Vagina (tissue), 2 donors: Measurements from ENCODE around the gene KRTAP5-10. TPM values are rescaled to one million over a fixed set of nuclear protein-coding genes. Genes with fewer than 3 reads are reported as not detected.
"Not testable (repeated sequence)": the region's sequence is repeated elsewhere in the genome, so short reads cannot be mapped to it uniquely, and the experiment has no call there.

Source experiments
- DNase-seq, 2 donors: peaks; one replicate each; pipeline ENCODE4 v3.0.0-alpha.2; 2017; ENCODE audit errors: extremely low spot score in 2 of 2
- H3K27ac ChIP-seq: fragments of 200-600 bp; sonication (generic); one replicate; pipeline ENCODE4 v1.5.1; 2019
- H3K27me3 ChIP-seq: fragments of 200-600 bp; sonication (generic); one replicate; pipeline ENCODE4 v1.5.1; 2019
- H3K36me3 ChIP-seq, 2 donors: fragments of 200-600 bp; sonication (generic); one replicate each; pipeline ENCODE4 v1.5.1; 2017 to 2019
- H3K4me1 ChIP-seq: fragments of 200-600 bp; sonication (generic); one replicate; pipeline ENCODE4 v1.5.1; 2019
- H3K4me3 ChIP-seq, 2 donors: fragments of 200-600 bp; sonication (generic); 1 replicate in 1 of 2; 2 replicates in 1 of 2; pipeline ENCODE4 v1.5.1; 2016 to 2019
- H3K9me3 ChIP-seq: fragments of 200-600 bp; sonication (generic); one replicate; pipeline ENCODE4 v1.5.1; 2019
- CTCF ChIP-seq, 3 experiments: fragments of 450-650 bp in 2 of 3; fragments of 200-600 bp in 1 of 3; sonication (generic) in 1 of 3; IDR thresholded peaks; one replicate each; pipeline ENCODE4 v1.5.1; 2017 to 2019; ENCODE audit warnings: antibody characterized with exemption in 3 of 3, mild to moderate bottlenecking in 2 of 3, moderate library complexity in 2 of 3
- POLR2A ChIP-seq, 2 donors: fragments of 450-650 bp; IDR thresholded peaks; one replicate each; pipeline ENCODE4 v1.6.1; 2017; ENCODE audit warnings: antibody characterized with exemption in 2 of 2, mild to moderate bottlenecking in 2 of 2, moderate library complexity in 2 of 2
- POLR2AphosphoS5 ChIP-seq, 2 donors: sonication (generic); formaldehyde crosslinking; IDR thresholded peaks; one replicate each; pipeline ENCODE4 v1.9.0; 2017; ENCODE audit warnings: antibody characterized with exemption in 2 of 2, mild to moderate bottlenecking in 2 of 2, low read depth in 1 of 2; ENCODE audit not compliant: insufficient read depth in 1 of 2
- intact Hi-C: fragments of 100-400 bp; cut with DNase I; formaldehyde crosslinking; loops from one replicate; pipeline ENCODE4 v1.15.1; 2023
- total RNA-seq: library from RNA; depleted of rRNA; stranded (reverse); fragments of >200 nt; gene quantifications from one replicate; pipeline ENCODE4 v1.2.3, GENCODE V29; 2016

KRTAP5-10 gene
- total RNA-seq, 1 donor from 2014 or later: not detected

DNA sequence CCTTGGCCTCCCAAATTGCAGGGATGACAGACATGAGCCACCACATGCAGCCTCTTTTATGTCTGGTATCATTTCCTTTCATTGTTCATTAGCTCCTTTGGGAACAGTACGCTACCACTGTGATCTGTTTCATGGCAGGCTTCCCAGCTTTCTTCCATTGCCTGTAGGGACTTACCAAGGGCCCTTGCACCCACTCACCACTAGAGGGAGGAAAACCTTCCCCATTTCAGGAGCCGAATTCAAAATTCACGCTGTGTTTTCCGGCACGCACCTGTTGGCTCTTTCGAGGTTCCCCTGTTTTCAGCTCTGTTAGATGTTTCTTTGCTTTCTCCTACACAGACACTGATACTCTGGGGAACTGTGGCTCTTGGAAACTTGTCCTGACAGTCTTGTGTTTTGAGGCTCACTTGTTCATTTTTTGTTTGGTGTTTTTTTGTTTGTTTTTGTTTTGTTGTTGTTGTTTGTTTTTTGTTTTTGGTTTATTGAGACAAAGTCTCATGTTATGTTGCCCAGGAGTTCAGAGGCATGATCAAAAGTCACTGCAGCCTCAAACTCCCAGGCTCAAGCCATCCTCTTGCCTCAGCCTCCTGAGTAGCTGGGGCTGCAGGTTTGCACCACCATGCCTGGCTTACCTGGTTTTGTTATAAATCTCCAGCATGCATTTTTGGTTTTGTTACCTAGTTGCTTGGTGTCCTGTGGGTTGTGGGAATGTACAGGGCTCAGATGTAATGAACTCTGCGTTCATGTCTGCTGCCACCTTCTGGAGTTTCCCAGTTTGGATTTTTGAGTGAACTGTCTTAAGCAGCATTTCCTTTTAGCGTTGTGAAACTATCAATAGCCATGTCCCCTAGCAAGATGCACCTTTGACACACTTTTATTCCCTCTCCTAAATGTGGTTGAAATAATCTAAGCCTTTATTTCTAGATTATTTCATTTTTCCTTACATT, 15.0 kb downstream of the KRTAP5-10 start:
- Histone ChIP-seq H3K27me3 (no peaks in the 10 kb centered on the region), H3K4me1 (no peaks in the 10 kb centered on the region), H3K27ac (no peak overlapping the region), H3K36me3 (no peaks in the 10 kb centered on the region), H3K4me3 (no peak overlapping the region), H3K9me3 (no peaks in the 10 kb centered on the region)
- no peak for DNase-seq
- TF ChIP-seq CTCF (IDR thresholded peaks at IDR 0.05) (peak in 2 of 3 experiments; percentile 32 to 51), POLR2AphosphoS5 (IDR thresholded peaks at IDR 0.05; ENCODE audit: insufficient read depth in 1 of 2, low read depth in 1 of 2) (no peak)
- intact Hi-C loops: no loop called here

DNA sequence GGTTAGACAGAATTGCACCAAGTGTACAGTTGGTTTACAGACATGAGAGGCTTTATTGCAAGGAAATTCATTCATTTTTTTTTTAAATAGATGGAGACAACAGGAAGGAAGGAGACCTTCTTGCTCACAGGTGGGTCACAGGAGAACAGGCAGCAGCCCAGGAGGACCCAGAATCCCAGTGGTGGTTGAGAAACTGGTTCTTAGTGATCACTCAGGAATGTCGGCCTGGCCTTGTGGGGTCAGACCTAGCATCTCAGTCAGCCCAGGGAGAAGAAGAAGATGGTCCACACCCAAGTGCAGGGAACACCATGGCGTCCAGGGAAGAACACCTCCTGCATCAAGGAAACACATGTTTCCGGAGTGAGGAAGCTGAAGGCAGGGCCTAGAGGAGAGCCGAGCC, 16.5 kb downstream of the KRTAP5-10 start:
- Histone ChIP-seq H3K36me3 (no peaks in the 10 kb centered on the region), H3K4me1 (no peaks in the 10 kb centered on the region), H3K4me3 (no peak overlapping the region), H3K9me3 (no peaks in the 10 kb centered on the region), H3K27me3 (no peaks in the 10 kb centered on the region), H3K27ac (no peak overlapping the region)
- TF ChIP-seq POLR2A (IDR thresholded peaks at IDR 0.05) (no peak), CTCF (IDR thresholded peaks at IDR 0.05) (no peak), POLR2AphosphoS5 (IDR thresholded peaks at IDR 0.05; ENCODE audit: insufficient read depth in 1 of 2, low read depth in 1 of 2) (no peak)
- no peak for DNase-seq
- intact Hi-C loops: no loop called here

- no peaks in the 10 kb centered on the region for H3K27me3 ChIP-seq
- no peak within 1 kb of the TSS for H3K4me3 ChIP-seq
- TF ChIP-seq POLR2A (IDR thresholded peaks at IDR 0.05) (no peak), POLR2AphosphoS5 (IDR thresholded peaks at IDR 0.05; ENCODE audit: insufficient read depth in 1 of 2, low read depth in 1 of 2) (no peak), CTCF (IDR thresholded peaks at IDR 0.05) (no peak)
- intact Hi-C loops: no loop called here
- H3K27ac ChIP-seq: no peak within 1 kb of the TSS
- no peaks in the 10 kb centered on the region for H3K9me3 ChIP-seq
- no peaks in the 10 kb centered on the region for H3K4me1 ChIP-seq
- no peak for DNase-seq
- H3K36me3 ChIP-seq: no peaks in the 10 kb centered on the region
These were observed 17.0 kb downstream of the KRTAP5-10 start, which contains the start of gene KRTAP5-11 for GRCh38 chr11:71582309-71582895. Gene KRTAP5-11, minus strand, starts transcription at chr11:71582875. Its CDS starts 38 bp downstream, at chr11:71582837.

DNA sequence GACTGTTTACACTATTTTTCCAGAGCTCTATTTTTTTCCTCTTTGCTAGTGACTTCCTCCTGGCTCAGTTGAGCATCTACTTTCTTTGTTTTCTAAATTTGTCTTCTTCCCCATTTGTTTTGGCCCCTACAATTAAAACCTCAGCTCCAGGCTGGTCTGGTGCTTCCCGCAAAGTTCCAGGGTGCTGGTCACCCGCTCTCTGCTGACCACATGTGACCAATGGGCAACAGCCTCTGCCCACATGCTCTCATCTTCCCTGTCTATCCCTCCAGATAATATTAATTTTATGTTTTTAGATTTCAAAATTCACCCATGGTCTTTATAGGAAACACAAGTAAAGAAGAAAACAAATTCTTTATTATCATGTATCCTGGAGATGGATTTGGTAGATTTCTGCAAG, 17.6 kb downstream of the KRTAP5-10 start:
- intact Hi-C loops, H3K4me1 ChIP-seq, H3K4me3 ChIP-seq, H3K36me3 ChIP-seq, DNase-seq, H3K27me3 ChIP-seq, H3K27ac ChIP-seq, H3K9me3 ChIP-seq: not testable (repeated sequence)

GRCh38 chr11:71585673-71586072, 20.3 kb downstream of the KRTAP5-10 start:
- H3K27me3 ChIP-seq, H3K4me3 ChIP-seq, DNase-seq, H3K27ac ChIP-seq, intact Hi-C loops, H3K4me1 ChIP-seq, H3K36me3 ChIP-seq, H3K9me3 ChIP-seq: not testable (repeated sequence)

DNA sequence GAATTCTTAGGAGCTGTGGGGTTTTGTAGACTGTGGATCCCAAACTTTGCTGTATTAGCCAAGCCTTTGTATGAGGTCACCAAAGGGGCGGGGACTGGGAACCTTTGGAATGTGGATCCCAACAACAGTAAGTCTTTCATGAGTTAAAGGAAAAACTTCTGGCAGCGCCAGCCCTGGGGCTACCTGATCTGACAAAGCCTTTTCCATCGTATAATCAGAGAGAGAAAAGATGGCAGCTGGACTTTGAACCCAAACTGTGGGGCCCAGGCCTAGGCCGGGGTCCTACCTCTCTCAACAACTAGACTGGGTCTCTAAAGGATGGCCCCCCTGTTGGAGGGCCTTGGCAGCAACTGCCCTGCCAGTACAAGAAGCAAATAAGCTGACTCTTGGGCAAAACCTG, 23.0 kb downstream of the KRTAP5-10 start:
- intact Hi-C loops, H3K4me1 ChIP-seq, H3K9me3 ChIP-seq, H3K27me3 ChIP-seq, DNase-seq, H3K4me3 ChIP-seq, H3K27ac ChIP-seq, H3K36me3 ChIP-seq: not testable (repeated sequence)

- DNase-seq, H3K36me3 ChIP-seq, H3K27ac ChIP-seq, H3K27me3 ChIP-seq, H3K4me3 ChIP-seq, H3K4me1 ChIP-seq, H3K9me3 ChIP-seq, intact Hi-C loops: not testable (repeated sequence)
These were observed 23.6 kb downstream of the KRTAP5-10 start for GRCh38 chr11:71588822-71589545.

- not testable (repeated sequence) for H3K4me1 ChIP-seq
These were observed 24.2 kb downstream of the KRTAP5-10 start for GRCh38 chr11:71589546-71589920.

DNA sequence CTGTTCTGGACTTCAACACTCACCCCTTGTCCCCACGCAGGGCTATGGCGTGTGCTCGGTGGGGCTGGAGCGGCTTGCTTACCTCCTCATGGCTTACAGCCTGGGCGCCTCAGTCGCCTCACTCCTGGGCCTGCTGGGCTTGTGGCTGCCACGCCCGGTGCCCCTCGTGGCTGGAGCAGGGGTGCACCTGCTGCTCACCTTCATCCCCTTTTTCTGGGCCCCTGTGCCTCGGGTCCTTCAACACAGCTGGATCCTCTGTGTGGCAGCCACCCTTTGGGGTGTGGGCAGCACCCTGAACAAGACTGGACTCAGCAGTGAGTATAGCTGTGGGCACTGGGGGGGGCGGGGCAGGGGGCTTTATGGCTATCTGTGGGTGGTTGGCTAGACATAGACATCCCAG, 37.9 kb downstream of the KRTAP5-10 start:
- H3K9me3 ChIP-seq, DNase-seq, H3K27ac ChIP-seq, H3K4me1 ChIP-seq, H3K4me3 ChIP-seq, H3K27me3 ChIP-seq, H3K36me3 ChIP-seq, intact Hi-C loops: not testable (repeated sequence)

More at GRCh38 chr11:71589546-71589920, 24.2 kb downstream of the KRTAP5-10 start:
- DNase-seq, H3K36me3 ChIP-seq, H3K9me3 ChIP-seq, H3K27me3 ChIP-seq, intact Hi-C loops, H3K4me3 ChIP-seq, H3K27ac ChIP-seq: not testable (repeated sequence)
